ENCODE measurements around the gene EPHA3.

The EPHA3 gene

DNA sequence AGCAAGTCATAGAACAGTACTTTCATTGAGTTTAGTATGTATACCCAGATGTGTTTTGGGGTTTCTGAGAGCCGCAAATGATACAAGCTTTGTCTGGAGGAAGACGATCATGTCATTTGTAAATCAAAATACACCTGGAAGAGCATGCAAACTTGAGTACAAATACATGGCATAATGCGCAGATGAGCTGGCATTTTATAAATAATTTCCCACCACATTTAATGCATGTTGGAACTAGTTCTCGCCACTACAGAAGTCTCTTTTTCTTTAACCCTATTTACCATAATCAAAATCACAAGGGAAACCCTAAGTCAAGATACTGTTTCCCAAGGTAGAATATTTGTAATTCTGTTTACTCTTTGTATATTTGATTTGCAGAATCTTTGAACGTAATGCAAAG, 318.6 kb downstream of the EPHA3 start:
- no peaks in the 10 kb centered on the region for H3K9me2 ChIP-seq (ENCODE audit: low read depth, low read length)
- H2AFZ ChIP-seq (ENCODE audit: low read length): no peak overlapping the region
- TF ChIP-seq, protein P1, sequence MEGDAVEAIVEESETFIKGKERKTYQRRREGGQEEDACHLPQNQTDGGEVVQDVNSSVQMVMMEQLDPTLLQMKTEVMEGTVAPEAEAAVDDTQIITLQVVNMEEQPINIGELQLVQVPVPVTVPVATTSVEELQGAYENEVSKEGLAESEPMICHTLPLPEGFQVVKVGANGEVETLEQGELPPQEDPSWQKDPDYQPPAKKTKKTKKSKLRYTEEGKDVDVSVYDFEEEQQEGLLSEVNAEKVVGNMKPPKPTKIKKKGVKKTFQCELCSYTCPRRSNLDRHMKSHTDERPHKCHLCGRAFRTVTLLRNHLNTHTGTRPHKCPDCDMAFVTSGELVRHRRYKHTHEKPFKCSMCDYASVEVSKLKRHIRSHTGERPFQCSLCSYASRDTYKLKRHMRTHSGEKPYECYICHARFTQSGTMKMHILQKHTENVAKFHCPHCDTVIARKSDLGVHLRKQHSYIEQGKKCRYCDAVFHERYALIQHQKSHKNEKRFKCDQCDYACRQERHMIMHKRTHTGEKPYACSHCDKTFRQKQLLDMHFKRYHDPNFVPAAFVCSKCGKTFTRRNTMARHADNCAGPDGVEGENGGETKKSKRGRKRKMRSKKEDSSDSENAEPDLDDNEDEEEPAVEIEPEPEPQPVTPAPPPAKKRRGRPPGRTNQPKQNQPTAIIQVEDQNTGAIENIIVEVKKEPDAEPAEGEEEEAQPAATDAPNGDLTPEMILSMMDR (IDR thresholded peaks at IDR 0.05; ENCODE audit: low read length): no peak
- TF ChIP-seq EZH2 (IDR thresholded peaks at IDR 0.05; ENCODE audit: borderline replicate concordance, low read length): no peak
- H4K20me1 ChIP-seq (ENCODE audit: insufficient read depth, low read length): no peaks in the 10 kb centered on the region
- no peaks in the 10 kb centered on the region for H3F3A ChIP-seq (ENCODE audit: insufficient read depth, low read length)
- H3K4me1 ChIP-seq (ENCODE audit: insufficient read depth, low read length, severe bottlenecking): no peaks in the 10 kb centered on the region
- no peaks in the 10 kb centered on the region for H3K36me3 ChIP-seq (ENCODE audit: insufficient read depth, low read length)
- H3K27ac ChIP-seq (ENCODE audit: low read depth, low read length, poor library complexity, severe bottlenecking): no peak overlapping the region
- H3K27me3 ChIP-seq (ENCODE audit: insufficient read depth, low read length): no peaks in the 10 kb centered on the region
- no peak overlapping the region for H3K9ac ChIP-seq (ENCODE audit: low read length)
- H3K4me3 ChIP-seq (ENCODE audit: low read depth, low read length, poor library complexity, severe bottlenecking): no peak overlapping the region
- no peak overlapping the region for H3K4me2 ChIP-seq (ENCODE audit: low read length)
- no peaks in the 10 kb centered on the region for H3K79me2 ChIP-seq (ENCODE audit: insufficient read depth, low read length)
- H3K9me3 ChIP-seq (ENCODE audit: low read length): no peaks in the 10 kb centered on the region

GRCh38 chr3:89434621-89435380, 327.4 kb downstream of the EPHA3 start:
- H3K4me3 ChIP-seq (ENCODE audit: low read depth, low read length, poor library complexity, severe bottlenecking): no peak overlapping the region
- H4K20me1 ChIP-seq (ENCODE audit: insufficient read depth, low read length): no peaks in the 10 kb centered on the region
- H3K9ac ChIP-seq (ENCODE audit: low read length): no peak overlapping the region
- no peaks in the 10 kb centered on the region for H3K9me2 ChIP-seq (ENCODE audit: low read depth, low read length)
- no peaks in the 10 kb centered on the region for H3K9me3 ChIP-seq (ENCODE audit: low read length)
- no peaks in the 10 kb centered on the region for H3F3A ChIP-seq (ENCODE audit: insufficient read depth, low read length)
- H3K27ac ChIP-seq (ENCODE audit: low read depth, low read length, poor library complexity, severe bottlenecking): no peak overlapping the region
- H3K27me3 ChIP-seq (ENCODE audit: insufficient read depth, low read length): no peaks in the 10 kb centered on the region
- no peaks in the 10 kb centered on the region for H3K79me2 ChIP-seq (ENCODE audit: insufficient read depth, low read length)
- no peak overlapping the region for H3K4me2 ChIP-seq (ENCODE audit: low read length)
- H3K4me1 ChIP-seq (ENCODE audit: insufficient read depth, low read length, severe bottlenecking): no peaks in the 10 kb centered on the region
- TF ChIP-seq, protein P1 (IDR thresholded peaks at IDR 0.05; ENCODE audit: low read length): no peak
- no peak for TF ChIP-seq EZH2 (IDR thresholded peaks at IDR 0.05; ENCODE audit: borderline replicate concordance, low read length)
- no peak overlapping the region for H2AFZ ChIP-seq (ENCODE audit: low read length)
- no peaks in the 10 kb centered on the region for H3K36me3 ChIP-seq (ENCODE audit: insufficient read depth, low read length)

DNA sequence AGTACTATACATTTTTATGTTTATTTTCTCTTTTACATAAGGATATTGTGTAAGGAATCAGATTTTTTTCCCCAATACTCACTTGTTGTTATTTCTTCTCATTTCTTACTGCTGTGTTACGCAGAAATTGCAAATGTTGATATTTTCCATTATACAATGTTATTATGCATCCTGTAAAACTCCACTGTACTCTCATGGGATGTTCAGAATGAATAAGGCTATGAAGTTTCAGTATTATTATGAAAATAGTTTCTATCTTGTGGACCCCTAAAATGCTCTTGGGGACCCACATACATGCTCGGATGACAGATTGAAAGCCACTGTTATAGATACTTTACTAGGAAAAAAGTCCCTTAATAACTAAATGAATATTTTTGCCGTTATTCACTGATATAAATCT, 329.4 kb downstream of the EPHA3 start:
- Histone ChIP-seq H3K9me2 (ENCODE audit: low read depth, low read length) (no peaks in the 10 kb centered on the region), H3K27ac (ENCODE audit: low read depth, low read length, poor library complexity, severe bottlenecking) (no peak overlapping the region), H3K9ac (ENCODE audit: low read length) (no peak overlapping the region), H3K27me3 (ENCODE audit: insufficient read depth, low read length) (no peaks in the 10 kb centered on the region), H3K4me2 (ENCODE audit: low read length) (no peak overlapping the region), H3F3A (ENCODE audit: insufficient read depth, low read length) (no peaks in the 10 kb centered on the region), H3K36me3 (ENCODE audit: insufficient read depth, low read length) (no peaks in the 10 kb centered on the region), H3K4me3 (ENCODE audit: low read depth, low read length, poor library complexity, severe bottlenecking) (no peak overlapping the region), H4K20me1 (ENCODE audit: insufficient read depth, low read length) (no peaks in the 10 kb centered on the region), H3K4me1 (ENCODE audit: insufficient read depth, low read length, severe bottlenecking) (no peaks in the 10 kb centered on the region), H2AFZ (ENCODE audit: low read length) (no peak overlapping the region), H3K79me2 (ENCODE audit: insufficient read depth, low read length) (no peaks in the 10 kb centered on the region), H3K9me3 (ENCODE audit: low read length) (no peaks in the 10 kb centered on the region)
- no peak for TF ChIP-seq EZH2 (IDR thresholded peaks at IDR 0.05; ENCODE audit: borderline replicate concordance, low read length)
- TF ChIP-seq, protein P1 (IDR thresholded peaks at IDR 0.05; ENCODE audit: low read length): no peak

All from OCI-LY1 (cell line).